Fibroblast of lung (primary cell): ENCODE measurements around the gene ATP2B1.

Experiments used
- EZH2 ChIP-seq: IDR thresholded peaks from 2 replicates; pipeline ENCODE4 v1.5.1; 2012; ENCODE audit warnings: low read length, control low read depth, mild to moderate bottlenecking; ENCODE audit errors: missing control alignments
- TF ChIP-seq, protein P1 (sequence below), 2 donors: IDR thresholded peaks in 1 of 2; conservative IDR thresholded peaks in 1 of 2; 1 replicate in 1 of 2; 2 replicates in 1 of 2; pipeline ENCODE4 v1.5.1; 2011 to 2012; ENCODE audit warnings: low read length in 2 of 2, control low read depth in 1 of 2, inconsistent platforms in 1 of 2, low read depth in 1 of 2, mild to moderate bottlenecking in 1 of 2

DNA sequence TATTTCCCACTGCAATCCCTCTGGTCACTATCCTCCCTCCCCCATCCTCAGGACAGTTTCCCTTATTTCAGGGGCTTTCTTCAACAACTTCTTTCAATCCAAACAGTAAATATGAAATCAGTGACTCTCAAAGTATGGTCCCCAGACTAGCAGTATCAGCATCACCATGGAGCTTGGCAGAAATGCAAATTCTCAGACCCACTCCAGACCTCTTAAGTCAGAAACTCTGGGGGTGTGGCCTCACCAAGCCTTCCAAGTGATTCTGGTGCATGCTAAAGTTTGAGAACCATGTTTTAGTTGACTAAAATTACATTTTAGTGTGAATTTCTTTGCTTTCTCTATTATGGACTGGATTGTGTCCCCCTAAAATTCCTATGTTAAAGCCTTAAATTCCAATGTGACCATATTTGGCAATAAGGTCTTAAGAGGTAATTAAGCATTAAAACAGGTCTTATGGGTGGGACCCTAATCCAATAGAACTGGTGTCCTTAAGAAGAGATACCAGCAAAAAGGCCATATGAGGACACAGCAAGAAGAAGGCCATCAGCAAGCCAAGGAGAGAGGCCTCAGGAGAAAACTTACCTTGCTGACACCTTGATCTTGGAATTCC, 23.2 kb downstream of the ATP2B1 start:
- TF ChIP-seq, protein P1, sequence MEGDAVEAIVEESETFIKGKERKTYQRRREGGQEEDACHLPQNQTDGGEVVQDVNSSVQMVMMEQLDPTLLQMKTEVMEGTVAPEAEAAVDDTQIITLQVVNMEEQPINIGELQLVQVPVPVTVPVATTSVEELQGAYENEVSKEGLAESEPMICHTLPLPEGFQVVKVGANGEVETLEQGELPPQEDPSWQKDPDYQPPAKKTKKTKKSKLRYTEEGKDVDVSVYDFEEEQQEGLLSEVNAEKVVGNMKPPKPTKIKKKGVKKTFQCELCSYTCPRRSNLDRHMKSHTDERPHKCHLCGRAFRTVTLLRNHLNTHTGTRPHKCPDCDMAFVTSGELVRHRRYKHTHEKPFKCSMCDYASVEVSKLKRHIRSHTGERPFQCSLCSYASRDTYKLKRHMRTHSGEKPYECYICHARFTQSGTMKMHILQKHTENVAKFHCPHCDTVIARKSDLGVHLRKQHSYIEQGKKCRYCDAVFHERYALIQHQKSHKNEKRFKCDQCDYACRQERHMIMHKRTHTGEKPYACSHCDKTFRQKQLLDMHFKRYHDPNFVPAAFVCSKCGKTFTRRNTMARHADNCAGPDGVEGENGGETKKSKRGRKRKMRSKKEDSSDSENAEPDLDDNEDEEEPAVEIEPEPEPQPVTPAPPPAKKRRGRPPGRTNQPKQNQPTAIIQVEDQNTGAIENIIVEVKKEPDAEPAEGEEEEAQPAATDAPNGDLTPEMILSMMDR (conservative IDR thresholded peaks at IDR 0.05 in 1 of 2, IDR thresholded peaks at IDR 0.05 in 1 of 2; ENCODE audit: low read depth in 1 of 2, low read length in 2 of 2), result no peak
- no peak for TF ChIP-seq EZH2
